ENCODE results near the gene YIPF1.
A peak's percentile ranks its signal among the peaks of the same experiment; 100 is the strongest.
"Not testable (repeated sequence)": the region's sequence is repeated elsewhere in the genome, so short reads cannot be mapped to it uniquely, and the experiment has no call there.

Gene YIPF1

DNA sequence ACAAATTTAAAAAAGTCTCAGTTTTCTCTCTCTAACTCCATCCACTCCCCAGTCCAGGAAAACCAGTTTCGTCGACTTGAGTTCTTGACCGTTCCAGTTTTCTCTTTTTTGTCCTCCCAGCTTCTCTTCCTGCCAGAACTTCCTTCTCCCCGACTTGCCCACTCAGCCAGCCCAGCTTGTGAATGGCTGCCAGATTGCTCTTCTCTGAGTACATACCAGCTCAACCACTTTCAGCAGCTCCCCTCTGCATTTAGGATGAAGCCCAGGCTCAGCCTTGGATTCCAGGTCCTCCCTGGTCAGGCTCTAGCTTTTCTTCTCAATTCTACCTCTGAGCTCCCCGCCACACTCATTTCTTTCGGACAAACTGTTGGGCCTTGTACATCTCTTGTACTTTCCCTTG lies 5.8 kb upstream of the YIPF1 start:
- DNase-seq, result no peak

DNA sequence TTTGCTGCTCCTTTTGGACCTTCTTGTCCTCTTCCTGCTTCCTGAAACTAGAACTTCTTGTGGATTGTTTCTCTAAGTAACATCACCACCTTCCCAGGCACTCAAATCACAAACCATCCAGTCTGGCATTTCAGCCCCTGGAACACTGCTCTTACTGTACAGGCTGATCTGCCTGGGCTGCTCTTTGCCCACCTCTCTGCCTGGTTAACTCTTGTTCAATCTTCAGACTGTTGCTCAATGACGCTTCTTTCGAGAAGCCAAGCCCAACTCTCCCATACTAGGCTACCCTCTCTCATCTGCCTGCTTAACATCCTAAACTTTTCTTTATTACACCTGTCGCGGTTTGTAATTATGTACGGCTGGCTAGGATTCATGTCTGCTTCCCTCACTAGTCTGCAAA lies 5.0 kb upstream of the YIPF1 start:
- no peak for DNase-seq

DNA sequence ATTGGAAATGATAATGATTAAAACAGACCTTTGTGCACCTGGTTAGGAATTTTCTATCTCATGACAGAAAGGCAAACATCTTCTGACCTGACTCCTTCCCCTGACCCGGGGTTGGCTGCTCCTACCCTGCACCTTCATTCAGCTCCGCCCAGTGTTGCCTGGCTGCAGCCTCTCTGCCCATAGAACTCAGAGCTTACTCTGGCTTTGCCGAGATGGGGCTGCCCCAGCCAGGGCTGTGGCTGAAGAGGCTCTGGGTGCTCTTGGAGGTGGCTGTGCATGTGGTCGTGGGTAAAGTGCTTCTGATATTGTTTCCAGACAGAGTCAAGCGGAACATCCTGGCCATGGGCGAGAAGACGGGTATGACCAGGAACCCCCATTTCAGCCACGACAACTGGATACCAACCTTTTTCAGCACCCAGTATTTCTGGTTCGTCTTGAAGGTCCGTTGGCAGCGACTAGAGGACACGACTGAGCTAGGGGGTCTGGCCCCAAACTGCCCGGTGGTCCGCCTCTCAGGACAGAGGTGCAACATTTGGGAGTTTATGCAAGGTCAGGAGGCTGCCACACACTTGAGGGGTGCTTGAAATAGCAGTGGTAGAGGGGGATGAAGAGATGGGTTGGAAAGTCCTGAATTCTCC lies 4.5 kb upstream of the YIPF1 start, which contains the start of gene DIO1:
Gene DIO1 (plus strand): TSS at position 189 of the 638 bp plus-strand sequence. CDS start 24 bp downstream, at position 213.
- no peak for DNase-seq

DNA sequence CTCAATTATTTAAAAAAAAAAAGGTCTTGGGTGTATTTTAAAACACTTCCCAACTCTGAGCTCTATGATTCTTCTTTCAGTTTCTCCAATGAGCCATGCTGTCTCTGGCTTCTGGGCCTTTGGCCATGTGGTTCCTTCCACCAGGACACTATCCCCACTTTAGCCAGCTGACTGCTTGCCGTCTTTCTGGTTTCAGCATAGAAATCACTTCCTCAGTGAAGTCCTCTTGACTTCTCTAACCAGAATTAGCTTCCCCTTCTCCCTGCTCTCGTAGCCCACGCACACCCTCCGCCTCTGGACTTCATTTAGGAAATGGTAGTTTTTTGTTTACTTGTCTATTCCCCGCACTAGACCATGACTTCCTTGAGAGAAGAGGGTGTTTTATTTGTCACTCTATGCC lies 3.3 kb upstream of the YIPF1 start:
- DNase-seq, result peak in 36 of 56 donors; percentile 6 to 69 (median 22)

DNA sequence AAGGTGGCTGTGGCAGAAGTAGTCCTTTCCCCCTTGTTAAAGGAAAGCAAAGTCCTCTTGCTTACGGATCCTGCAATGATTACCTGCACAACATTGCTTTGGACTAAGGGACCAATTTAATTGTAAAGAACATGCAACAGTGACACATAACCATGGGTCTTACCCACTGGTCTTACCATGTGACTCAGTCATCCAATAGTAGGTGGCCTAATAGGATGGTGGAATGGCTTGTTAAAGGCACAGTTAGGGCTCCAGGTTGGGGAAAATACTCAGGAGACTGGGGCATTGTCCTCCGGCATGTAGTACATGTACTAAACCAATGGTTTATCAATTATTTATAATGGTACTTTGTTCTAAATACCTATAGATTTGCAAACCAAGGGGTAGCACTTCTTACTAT lies 2.1 kb upstream of the YIPF1 start:
- DNase-seq, result no peak

DNA sequence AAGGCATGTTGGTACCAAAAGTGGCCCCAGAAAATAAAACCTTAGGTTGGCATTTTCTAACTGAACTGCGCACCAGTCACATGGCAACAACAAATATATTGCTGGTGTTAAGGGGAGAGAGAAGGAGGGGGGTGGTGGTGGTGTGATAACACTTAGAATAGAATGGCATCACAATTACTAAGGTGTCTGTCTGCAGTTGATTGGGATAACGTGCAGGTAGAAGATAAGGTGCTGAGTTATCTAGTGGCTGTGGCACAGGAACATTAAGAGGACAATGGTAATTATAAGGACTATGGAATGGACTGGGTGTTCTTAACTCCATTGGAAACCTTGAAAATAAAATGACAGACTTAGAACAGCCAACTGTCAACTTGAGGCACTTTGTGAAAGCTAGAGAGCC lies 1.4 kb upstream of the YIPF1 start:
- no peak for DNase-seq

DNA sequence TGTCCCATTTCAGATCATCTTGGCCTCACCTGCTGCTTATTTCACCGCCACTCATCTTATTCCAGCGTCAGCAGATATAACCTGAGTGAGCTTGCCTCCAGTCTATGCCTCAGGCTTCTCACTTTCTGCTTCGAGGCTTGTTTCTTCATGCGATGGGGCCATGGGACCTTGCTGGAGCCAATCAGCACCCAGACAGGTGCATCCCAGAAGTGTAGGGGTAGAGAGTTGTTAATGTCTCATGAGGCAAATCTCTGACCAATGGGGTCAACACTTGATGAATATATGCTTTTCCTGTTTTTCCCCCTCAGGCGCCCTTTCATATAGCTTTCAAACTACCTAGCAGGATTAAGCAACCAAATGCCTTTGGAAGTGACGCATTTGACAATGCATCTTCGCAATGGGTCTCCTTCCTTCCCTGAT lies 935 bp upstream of the YIPF1 start:
- no peak for DNase-seq

DNA sequence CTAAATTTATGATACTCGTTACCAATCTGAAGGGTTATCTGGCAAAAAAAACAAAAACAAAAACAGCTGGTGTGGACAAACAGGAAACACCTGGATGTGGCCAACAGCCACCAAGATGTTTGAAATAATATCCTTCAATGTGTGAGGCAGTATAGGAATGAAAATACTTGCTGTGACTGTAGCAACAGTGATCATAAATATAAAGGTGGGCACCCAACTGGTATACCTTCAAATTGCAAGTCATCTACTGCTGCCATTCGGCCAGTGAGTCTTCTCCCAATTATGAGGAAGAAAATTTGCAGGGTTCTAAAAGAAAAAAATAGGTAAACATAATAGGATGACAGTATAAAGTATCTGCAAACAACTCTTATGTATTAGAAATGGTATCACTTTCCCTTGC lies 916 bp downstream of the YIPF1 start:
- no peak for DNase-seq

DNA sequence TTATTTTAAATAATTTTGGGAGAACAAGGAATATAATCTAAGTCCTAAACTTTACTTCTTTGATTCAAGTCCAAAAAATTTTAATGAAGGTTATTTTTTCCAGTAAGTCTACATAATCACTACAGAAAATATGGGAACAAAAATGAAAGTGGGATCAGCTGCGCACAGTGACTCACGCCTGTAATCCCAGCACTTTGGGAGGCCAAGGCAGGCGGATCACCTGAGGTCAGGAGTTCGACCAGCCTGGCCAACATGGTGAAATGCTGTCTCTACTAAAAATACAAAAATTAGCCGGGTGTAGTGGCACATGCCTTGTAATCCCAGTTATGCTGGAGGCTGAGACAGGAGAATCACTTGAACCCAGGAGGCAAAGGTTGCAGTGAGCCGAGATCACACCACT lies 6.0 kb downstream of the YIPF1 start:
- DNase-seq, result not testable (repeated sequence)

DNA sequence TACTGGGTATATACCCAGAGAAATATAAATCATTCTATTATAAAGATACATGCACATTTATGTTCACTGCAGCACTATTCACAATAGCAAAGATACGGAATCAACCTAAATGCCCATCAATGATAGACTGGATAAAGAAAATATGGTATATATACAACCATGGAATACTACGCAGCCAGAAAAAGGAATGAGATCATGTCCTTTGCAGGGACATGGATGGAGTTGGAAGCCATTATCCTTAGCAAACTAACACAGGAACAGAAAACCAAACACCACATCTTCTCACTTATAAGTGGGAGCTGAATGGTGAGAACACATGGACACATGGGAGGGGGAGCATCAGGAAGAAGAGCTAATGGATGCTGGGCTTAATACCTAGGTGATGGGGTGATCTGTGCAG lies 7.7 kb downstream of the YIPF1 start:
- DNase-seq, result not testable (repeated sequence)

DNA sequence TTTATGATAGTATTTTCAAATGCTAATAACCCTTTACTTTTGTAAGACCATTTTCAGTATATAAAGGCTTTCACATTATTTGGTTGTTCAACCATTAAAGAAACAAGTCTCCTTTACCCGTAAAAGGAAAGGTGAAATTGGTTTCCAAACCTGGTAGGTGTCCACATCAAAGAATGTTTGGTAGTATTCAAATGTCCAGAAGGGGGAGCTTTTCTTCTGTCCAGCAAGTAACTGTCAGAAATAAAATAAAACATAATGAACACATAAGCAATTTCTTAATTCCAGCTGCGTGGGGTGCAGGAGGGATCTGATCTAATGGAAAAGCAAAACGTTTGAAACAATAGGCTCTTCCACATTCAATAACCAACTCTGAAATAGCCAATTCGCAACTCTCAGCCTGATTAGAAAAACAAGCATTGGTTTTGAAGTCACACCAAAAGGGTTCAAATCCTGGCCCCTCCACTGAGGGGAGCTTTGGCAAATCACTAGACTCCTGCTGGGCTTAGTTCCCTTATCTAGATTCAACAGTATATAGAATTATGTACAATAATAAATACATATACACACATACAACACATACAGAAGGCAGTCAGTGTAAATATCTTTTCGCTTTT lies 11.0 kb downstream of the YIPF1 start:
- no peak for DNase-seq

DNA sequence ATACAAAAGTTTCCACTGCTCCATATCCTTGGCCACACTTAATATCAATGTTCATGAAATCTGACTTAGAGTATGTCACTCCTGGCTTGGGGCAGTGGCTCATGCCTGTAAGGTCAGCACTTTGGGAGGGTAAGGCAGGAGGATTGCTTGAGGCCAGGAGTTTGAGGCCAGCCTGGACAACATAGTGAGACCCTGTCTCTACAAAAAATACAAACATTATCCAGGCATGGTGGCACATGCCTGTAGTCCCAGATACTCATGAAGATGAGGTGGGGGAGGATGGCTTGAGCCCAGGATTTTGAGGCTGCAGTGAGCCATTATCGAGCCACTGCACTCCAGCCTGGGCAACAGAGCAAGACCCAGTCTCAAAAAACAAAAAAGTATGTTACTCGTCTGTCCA lies 14.4 kb downstream of the YIPF1 start:
- not testable (repeated sequence) for DNase-seq

DNA sequence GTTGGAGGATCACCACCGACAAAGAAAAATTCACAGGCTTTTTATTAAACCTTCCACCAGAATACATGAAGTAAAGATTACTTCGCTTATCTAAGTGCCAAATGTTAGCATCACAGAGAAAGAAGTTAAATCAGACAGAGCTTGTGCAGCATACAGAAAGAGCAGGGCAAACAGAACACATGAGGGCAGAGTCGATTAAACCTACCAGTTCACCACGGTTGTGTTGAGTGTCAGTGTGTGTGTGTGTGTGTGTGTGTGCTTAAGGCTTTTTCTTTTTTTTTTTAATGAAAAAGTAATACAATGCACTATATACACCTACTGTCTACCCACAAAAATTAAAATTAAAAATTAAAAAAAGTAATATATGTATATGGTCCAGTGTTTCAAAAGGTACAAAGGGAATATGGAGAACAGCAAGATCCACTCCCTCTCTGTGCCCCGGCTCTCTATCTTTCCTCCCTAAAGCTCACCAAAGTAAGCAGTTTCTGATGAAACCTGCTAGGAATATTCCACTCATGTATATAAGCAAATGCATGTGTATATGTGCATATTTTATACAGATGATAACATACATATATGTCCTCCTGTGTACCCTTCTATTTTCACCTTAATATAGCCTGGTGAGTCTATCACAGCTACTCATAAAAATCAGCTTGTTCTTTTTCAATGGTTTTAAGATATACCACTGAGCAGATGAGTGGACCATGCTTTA lies 17.7 kb downstream of the YIPF1 start:
- no peak for DNase-seq

DNA sequence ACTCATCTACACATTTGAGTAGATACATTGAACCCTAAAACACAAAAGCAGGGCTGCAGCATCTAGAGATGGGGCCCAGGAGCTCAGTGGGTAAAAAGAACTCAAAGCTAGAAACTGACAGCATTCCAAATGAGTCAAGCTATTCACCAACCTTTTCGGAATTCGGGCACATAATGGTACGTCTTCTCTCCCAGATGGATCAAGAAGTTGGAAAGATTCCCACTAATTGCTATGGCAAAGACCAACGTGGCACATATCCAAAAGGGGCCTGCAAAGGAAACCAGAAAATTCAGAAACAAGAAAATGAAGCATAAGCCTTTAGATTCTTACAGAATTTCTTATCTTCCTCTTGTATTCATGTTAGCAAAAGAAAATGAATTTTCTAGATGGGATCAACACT lies 18.4 kb downstream of the YIPF1 start:
- DNase-seq, result peak in 1 of 56 donors; percentile 14

DNA sequence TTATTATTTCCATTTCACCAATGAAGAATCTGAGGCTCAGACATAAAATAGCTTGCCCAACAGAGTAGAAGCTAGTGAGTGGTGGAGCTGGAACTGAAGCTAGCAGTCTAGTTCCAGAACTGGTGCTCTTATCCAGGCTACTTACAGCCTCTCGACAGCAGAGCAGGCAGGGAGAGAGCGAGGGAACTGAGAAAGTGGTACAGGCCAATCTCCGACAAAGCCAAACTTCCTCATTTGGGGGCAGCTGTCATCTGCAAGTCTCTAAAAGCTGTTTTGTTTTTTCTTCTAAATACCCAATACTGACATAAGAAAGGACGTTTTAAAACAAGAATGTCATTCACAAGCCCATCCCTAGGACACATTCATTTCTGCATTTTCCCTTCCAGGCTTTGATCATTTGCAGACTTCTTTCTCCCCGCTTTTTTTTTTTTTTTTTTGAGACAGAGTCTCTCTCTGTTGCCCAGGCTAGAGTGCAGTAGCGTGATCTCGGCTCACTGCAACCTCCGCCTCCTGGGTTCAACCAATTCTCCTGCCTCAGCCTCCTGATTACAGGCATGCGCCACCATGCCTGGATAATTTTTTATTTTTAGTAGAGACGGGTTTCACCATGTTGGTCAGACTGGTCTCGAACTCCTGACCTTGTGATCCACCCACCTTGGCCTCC lies 20.0 kb downstream of the YIPF1 start:
- peak in 9 of 56 donors; percentile 2 to 37 (median 3) for DNase-seq

DNA sequence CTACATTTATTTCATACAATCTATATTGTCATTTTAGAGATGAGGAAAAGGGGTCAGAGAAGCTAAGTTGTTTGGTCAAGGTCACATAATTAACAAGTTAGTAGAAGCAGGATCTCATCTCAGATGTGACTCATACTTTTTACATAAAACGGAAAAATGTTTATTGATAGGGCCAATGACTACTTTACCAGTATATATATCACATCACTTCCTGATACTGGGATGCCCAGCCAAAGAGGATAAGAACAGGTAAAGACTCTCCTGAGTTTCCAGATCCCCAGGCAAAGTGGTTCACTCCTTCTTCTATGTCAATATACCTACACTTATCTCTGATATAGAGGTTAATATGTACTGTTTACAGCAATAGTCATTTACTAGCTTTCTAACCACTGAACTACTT lies 21.0 kb downstream of the YIPF1 start:
- no peak for DNase-seq

DNA sequence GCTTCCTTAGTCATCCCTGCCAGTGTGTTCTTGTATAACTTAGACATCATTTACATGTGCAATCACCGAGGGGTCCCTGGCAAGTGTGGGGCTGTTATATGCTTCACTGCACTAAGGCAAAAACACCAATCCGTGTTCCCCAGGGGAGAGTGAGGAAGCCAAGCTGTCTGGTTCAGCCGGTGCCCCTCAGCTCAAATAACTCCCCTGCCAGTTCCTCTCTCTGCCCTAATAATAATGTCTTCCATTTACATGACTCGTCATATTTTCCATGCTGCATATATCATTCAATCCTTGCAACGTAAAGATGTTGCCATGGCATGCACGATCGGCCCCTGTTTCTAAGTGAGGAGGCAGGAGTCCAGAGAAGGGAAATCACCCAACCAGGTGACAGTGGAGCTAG lies 27.1 kb downstream of the YIPF1 start:
- no peak for DNase-seq

DNA sequence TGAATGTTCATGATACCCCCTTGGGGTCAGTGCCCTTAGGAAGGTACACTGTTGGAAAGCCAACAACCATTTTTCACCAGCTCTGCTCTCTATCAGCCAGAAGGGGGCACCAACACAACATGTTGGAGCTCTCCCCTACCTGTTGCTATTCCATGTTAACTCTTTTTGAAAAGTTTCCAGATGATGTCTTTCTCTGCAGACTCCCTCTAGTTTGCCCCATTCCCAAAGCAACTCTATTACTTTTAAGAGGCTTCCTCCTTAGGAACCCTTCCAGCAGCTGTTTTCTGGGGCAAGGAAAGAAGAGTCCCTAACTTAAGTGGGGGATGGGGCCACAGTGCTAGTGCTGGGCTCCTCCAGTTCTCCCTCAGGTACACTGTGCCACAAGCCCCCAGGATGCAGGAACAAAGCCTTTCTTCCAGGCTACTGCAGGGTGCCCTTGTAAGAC lies 28.6 kb downstream of the YIPF1 start:
- peak in 16 of 56 donors; percentile 1 to 38 (median 4) for DNase-seq

DNA sequence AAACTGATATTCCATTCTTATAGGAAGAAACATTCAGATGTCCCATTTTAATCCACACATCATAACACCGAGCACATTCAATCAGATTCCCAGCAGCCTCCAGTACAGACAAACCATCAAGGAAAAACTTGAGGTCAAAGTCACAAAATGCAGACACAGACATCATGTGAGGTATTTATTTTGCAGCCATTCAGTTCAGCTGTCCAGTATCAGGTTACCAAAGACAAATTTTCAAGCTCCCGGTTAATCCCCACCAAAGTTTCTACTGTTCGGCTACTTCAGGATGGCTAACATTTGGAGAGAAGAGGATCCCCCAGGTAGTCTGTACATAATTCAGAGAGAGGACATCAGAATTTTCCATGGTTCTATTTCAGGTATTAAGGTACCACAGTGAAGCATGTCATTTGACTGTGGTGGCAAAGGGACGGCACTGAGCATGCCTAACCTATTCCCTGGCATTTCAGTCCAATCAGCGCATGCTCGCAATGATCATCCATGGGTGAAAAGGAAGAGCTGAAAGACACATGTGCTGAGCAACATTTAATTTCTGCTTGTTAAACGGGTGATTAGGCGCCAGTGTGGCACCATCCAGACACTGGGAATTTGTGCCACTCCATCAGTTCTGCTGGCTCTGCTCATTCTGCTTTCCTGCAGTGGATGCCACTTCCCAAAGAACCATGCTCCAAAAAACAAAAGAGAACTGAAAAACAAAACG lies 37.9 kb downstream of the YIPF1 start:
- DNase-seq, result no peak

DNA sequence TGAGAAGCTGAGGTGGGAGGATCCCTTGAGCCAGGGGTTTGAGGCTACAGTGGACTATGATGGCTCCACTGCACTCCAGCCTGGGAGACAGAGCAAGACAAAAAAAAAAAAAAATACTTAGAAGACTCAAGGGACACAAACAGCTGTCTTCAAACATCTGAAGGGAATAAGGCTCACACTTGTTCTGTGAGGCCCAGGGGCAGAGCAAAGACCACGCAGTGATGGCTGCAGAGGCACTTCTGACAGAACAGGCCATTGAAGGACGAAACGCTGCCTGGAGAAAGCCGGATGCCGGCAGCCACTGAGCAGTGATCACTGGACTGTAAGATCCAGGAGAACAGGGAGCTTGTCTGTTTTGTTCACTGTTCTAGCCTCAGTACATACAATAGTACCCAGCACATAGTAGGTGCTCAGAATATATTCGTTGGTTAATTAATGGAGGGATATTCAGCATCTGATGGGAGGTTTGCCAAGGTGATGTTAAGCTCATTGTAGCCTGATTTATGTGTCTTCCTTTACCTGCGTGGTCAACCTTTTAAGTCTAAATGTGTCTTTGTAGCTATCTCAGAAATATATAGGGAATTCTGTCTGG lies 39.4 kb downstream of the YIPF1 start:
- DNase-seq, result no peak

DNA sequence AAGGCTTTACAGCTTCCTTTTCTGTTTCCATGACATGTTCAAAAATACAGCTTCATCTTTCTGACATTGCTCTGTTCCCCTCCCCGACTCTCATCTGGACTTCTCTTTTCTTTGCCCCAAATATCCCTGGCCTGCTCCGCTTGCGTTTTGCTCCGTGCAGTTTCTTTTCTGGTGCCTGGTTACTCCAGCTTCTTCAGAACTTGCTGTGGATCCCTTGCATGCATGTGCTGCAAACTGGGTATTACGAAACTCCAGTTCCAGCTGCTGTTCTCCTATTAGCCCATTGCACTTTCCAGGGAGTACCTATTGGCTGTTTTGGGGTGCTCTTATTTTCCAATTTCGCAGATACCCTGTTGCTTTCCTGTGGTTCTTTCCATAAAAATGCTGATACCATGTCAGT lies 41.6 kb downstream of the YIPF1 start:
- no peak for DNase-seq

All from amygdala (tissue), 56 donors.